Head of caudate nucleus (tissue), 42 donors: ENCODE results near the gene TRIM58.
A peak's percentile ranks its signal among the peaks of the same experiment; 100 is the strongest.

ENCODE experiments used
- DNase-seq, 42 donors: peaks; one replicate each; pipeline versions ENCODE4 v3.0.0 to v3.0.0-alpha.2; 2020 to 2021; ENCODE audit warnings: mixed read lengths in 7 of 42
- intact Hi-C: fragments of 100-400 bp; cut with DNase I; formaldehyde crosslinking; loops from one replicate; pipeline ENCODE4 v1.15.0; 2022

The TRIM58 gene, protein sequence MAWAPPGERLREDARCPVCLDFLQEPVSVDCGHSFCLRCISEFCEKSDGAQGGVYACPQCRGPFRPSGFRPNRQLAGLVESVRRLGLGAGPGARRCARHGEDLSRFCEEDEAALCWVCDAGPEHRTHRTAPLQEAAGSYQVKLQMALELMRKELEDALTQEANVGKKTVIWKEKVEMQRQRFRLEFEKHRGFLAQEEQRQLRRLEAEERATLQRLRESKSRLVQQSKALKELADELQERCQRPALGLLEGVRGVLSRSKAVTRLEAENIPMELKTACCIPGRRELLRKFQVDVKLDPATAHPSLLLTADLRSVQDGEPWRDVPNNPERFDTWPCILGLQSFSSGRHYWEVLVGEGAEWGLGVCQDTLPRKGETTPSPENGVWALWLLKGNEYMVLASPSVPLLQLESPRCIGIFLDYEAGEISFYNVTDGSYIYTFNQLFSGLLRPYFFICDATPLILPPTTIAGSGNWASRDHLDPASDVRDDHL

DNA sequence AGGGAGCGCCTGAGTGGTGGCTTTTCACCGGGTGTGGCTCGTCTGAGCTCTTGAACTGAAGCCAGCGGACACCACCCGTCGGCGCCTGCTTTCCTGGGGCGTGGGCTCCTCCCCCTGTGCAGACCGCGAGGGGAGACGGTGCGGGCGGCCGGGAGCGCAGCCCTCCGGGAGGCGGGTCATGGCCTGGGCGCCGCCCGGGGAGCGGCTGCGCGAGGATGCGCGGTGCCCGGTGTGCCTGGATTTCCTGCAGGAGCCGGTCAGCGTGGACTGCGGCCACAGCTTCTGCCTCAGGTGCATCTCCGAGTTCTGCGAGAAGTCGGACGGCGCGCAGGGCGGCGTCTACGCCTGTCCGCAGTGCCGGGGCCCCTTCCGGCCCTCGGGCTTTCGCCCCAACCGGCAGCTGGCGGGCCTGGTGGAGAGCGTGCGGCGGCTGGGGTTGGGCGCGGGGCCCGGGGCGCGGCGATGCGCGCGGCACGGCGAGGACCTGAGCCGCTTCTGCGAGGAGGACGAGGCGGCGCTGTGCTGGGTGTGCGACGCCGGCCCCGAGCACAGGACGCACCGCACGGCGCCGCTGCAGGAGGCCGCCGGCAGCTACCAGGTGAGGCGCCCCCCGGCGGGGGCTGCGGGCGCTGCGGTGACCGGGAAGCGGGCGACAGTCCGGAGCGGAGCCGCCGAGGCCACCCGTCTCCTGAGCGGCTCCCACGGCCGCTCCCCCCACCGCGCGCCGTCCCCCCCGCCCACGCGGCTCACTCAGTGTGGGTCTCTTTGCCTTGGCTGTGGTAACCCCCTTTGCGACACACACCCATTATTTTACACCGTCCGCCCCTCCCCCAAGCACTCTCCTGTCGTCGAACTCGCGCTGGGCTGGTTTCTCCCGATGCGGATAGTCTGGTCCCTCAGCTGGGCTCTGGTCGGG, at the start of gene TRIM58:
TRIM58 (plus strand) TSS at position 119 of the 916 bp plus-strand sequence; CDS start at position 179, 60 bp downstream.
- peak in 31 of 42 donors; percentile 5 to 68 (median 30) for DNase-seq
- intact Hi-C loops = no loop called here

DNA sequence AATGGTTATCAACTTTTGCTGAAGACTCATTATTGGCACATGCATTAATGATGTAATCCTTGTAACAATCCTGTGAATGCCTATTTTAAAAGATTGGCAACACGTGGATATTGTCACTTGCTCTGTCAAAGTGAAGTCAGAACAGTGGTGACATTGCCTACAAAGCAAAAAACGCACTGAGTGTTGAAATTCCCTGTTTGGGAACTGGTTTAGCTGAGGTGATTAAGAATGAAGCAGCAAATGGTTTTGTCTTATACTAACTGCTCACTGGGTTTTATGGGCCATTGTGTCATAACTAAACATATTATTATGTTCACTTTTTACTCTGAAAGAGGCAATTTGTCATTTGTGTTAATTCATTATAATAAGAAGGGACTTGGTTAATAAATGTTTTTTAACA, 44.4 kb upstream of the TRIM58 start:
- intact Hi-C loops = no loop called here
- no peak for DNase-seq

DNA sequence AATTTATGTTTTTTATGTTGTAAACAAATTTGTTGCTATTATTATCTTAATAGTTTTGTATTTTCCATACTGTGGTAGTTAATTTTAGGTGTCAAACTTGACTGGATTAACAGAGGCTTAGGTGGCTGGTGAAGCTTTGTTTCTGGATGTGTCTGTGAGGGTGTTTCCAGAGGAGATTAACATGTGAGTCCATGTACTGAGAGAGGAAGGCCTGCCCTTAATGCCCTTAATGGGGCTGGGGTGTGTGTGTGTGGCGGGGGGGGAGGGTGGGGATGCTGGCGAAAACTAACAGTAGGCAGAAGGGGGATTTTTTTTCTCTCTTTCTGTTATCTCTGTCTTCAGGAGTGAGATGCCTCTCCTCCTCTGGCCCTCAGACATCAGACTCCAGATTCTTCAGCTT, 34.9 kb upstream of the TRIM58 start:
- intact Hi-C loops = no loop called here
- no peak for DNase-seq

DNA sequence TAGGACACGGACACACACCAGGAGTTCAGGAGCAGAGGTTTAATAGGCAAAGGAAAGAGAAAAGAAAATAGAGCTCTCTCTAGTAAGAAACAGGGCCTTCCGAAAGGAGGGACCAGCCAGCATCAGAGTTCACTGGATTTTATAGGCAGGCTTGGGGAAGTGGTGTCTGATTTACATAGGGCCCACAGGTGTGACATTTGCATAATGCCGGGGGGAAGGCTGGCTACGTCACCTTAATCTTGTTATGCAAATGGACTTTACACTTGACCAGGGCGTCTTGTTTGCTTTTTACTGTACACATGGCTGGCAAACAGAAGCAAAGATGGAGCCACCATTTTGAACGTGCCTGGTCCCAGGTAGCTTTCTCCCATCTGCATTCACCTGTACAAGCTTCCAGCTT, 33.0 kb upstream of the TRIM58 start, which contains the start of gene OR14A16:
OR14A16 (minus strand) TSS at position 97 of the 400 bp plus-strand sequence. CDS start 8,390 bp downstream, outside the sequence.
- intact Hi-C loops = no loop called here
- no peak for DNase-seq

DNA sequence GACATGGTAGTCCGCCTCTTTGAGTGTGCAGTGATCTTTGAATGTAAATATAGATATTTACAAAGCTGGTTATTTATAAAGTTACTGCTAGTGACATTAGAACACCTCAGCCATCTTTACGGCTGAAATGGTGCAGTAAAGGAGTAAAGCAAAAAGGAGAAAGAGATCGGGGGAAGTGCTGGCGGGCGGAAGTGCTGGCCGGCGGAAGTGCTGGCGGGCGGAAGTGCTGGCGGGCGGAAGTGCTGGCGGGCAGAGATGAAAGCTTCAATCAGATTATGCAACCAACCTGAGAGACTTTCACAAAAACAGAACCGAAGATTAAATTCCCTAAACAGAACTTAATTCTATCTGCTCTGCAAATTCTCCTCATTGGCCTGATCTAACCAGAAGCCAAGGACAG, 31.6 kb upstream of the TRIM58 start:
- intact Hi-C loops = no loop called here
- DNase-seq = no peak

DNA sequence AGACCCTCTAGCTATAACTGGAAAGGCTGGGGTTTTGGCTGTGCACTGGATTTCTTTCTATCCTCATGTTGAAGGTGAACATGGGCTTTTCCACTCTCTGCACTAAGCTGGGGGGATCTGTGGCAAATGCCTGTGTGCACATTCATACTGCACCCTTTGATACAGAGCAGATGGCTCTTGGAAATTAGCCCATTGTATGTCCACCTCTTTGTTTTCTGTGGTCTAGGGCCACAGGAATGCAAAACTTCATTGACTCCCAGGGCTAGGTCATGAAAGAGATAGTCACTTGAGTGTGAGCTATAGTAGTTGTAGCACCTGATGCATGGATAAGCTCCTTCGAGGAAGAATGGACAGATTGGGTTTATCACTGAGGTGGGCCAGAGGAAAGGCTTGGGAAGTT, 27.3 kb upstream of the TRIM58 start:
- DNase-seq = no peak
- intact Hi-C loops = no loop called here

DNA sequence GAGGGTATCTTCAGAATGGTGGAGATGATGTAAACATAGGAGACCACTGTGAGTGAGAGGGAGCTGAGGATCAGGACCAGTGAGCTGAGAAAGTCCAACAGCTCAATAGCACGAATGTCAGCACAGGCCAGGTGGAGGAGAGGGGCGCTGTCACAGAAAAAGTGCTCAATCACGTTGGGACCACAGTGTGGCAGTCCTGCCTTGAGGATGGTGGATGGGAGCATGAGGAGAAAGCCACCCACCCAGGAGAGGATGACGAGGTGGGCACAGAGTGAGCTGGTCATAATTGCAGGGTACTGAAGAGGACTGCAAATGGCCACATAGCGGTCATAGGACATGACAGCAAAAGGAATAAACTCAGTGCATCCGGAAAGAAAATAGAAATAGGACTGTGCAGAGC, 23.4 kb upstream of the TRIM58 start:
- DNase-seq = no peak
- intact Hi-C loops = no loop called here

DNA sequence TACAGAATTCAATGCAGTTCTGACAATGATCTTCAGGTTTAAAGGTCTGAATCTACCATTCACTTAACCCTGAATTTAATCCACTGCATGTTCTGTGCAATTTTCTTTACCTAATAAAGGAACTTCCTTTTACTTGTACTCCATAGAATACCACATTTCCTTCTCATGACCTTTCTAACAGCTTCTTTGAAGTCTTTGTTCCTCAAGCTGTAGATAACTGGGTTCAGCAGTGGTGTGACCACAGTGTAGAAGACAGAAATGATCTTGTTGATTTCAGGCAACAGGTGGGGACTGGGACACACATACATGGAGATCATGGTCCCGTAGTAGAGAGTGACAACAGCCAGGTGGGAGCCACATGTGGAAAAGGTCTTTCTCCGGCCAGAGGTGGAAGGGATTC, 16.2 kb upstream of the TRIM58 start:
- intact Hi-C loops = no loop called here
- DNase-seq = no peak

DNA sequence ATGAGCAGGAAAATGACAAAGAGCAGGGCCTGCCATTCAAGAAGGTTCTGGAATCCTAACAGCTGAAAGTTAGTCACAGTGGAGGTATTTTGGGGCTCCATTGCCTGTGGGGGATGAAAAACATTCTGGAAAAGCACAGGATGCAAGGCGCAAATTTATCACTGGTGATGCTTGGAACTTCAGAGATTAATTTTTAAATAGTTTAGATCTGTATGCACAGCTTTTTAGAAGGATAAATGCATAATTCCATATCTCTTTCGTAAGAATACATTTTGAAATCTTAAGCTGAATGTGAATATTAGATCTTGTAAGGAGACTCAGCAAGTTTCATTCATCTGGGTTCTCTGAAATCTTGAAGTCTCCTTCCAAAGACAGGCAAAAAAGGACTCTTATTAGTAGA, 15.2 kb upstream of the TRIM58 start, which contains the start of gene OR11L1:
OR11L1 (minus strand) TSS at position 101 of the 400 bp plus-strand sequence; CDS start at position 101, 0 bp downstream.
- intact Hi-C loops = no loop called here
- DNase-seq = no peak

DNA sequence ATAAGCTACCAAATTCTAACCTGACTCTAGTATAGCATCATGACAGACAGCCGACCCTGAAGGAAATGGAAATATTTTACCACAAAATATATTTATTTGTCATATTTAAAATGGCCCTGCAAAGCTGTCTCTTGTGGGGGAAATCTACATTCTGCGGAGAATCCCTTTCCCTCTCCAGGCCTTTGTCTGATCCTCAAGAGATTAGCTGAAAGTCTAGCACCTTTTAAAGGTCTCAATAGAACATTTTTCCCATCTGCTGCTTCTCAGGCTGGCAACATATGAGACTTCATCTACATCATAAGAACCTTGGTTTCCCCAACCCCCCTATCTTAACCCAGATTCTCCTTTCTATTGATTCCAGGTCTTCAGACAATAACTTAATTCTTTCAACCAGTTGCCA, 13.6 kb upstream of the TRIM58 start:
- intact Hi-C loops = no loop called here
- DNase-seq = no peak

DNA sequence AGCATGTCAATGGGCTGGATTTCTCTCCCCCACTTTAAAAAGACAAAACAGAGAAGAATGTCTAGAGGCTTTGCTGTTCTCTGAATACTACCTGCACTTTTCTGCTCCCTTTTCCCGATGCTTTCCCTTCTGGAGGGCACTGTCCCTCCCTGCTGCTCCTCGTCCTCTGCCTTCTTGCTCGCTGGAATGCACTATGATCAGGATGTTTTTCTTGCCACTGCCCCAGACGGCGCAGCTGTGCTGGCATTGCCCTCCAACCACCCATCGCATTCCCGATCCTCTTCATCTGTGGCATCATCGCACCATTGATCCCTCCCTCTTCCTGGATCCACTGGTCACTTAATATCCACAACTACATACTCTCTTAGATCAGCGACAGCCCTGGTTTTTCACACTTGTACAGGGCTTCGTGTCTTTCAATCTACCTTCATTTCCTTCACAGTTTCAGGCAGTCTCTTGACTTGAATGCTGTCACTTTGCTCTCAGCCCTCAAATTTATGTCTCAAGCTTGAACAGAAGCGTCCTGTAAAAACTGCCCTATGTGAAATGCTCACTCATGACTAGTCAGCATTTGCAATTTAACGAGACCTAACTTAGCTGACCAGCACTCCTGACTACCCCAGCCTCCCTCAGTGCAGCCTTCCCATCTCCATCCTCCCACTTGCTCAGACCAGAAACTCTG, 11.8 kb upstream of the TRIM58 start:
- intact Hi-C loops = no loop called here
- DNase-seq = no peak

DNA sequence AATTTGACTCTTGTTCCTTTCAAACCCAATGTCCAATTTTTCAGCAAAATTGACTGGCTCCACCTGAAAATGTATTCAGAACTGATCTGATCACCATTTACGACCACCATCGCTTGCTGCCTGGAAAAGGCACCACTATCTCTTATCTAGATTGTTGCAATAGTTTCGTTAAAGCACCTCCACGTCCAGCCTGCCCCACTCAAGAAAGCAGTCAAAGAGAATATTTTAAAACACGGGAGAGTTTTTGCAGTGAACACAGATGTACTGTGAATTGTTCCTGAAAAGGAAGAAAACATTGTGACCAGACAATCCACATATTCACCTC, 11.3 kb upstream of the TRIM58 start:
- DNase-seq = no peak
- intact Hi-C loops = no loop called here

DNA sequence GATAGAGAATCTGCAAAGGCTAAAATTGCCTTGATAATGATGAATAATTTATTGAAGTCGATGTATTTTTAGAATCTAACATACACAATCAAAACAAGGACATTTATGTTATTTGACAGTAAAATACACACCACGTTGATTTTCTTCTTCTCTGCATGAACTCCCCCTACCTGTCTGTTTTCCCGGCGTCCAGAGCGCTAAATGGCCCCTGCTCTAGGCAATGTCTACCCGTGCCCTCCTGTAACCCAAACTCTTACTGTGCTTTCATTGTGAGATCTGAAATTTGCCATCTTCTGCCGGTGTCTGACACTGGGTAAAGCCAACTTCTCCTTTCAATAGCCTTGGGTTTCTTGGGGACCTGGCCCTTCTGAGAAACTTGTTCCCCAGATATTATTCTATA, 8.6 kb upstream of the TRIM58 start:
- DNase-seq = no peak
- intact Hi-C loops = no loop called here

DNA sequence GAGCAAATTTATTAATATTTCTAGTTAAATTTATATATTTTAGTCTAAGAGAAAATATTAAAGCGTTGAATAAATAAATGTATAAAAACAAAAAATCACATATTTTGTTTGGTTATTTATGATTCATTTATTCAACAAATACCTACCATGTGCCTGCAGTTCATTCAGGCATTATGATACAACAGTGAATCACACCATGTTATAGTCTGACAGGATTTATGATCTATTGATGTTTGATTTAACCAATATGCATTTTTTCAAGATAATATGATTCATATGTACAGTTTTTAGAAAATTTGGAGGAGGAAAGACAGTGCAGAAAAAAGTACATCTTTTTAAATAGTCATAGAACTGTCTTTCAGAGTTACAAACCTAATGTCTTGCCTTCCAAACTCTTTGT, 7.4 kb upstream of the TRIM58 start:
- DNase-seq = no peak
- intact Hi-C loops = no loop called here

DNA sequence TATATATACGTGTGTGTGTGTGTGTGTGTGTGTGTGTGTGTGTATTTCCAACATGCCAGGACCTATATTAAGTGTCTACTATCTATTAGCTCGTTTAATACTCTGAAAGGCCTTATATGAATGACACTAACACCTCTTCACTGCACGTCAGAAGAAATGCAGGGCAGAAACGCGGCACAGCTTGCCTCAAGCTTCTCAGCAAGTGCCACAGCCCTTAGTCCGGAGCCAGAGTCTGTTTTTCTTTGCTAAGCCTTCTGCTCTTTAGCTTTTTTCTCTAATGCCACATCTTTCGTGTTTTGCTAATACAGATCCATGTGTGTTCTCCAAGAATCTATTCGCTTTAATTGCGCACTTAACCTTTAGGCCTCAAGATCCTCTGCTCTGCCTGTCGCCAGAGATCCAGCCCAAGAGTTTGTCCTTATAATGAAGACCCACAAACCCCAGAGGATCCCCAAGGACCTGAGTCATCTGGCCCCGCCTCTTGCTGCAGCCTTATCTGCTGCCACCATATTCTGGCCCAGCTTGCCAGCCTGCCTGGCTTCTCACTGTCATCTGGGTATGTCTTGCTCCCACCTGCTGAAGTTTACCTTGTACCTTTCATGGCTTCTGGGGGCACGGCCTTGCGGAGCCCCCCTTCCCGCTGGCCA, 2.0 kb upstream of the TRIM58 start:
- DNase-seq = peak in 1 of 42 donors; percentile 28
- intact Hi-C loops = no loop called here

DNA sequence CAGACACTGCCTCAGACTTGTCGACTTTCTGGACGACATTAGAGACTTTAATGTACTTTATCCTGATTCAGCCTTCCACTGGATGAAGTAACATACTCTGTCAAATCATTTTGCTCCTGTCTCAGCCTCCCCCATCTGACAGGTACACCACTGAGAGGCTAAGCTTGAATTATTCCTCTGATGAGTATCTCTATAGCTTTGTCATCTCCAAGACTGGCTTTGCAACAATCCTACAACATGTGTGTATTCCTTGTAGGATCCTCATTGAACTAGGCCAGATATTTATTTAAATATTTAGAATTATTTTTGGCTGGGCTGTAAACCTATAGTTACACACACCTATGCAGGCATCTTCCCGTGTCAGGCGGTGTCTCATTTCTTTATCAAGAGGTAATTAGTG, 1.1 kb upstream of the TRIM58 start:
- peak in 1 of 42 donors; percentile 6 for DNase-seq
- intact Hi-C loops = no loop called here

DNA sequence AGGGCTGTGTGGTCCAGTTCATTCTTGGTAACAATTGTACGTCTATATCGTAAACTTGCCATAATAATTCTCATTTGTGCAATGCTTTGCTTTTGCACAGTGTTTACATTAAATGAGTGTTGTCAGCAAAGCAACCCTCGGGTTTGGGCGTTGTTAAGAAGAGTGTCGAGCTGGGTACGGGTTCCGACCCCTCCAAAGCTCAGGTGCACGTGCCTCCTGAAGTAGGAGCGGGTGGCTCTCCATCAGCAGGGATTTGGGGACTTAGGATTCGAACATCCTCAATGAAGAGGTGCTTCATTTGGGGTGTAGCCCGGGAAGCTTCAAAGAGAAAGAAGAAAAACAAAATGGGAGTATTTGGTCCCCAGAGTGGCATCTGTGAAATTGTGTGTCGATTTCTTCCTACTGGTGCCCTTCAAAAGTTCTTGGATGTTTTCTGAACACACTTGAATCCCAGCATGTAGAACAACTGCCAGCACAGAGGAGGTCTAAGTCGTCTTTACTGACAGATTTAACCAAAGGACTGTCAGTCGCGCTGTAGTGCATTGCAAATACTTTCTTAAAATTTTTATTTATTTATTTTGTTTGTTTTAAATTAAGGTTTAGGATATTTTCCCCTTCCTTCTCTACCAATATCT, 1.1 kb downstream of the TRIM58 start:
- DNase-seq = no peak
- intact Hi-C loops = no loop called here

DNA sequence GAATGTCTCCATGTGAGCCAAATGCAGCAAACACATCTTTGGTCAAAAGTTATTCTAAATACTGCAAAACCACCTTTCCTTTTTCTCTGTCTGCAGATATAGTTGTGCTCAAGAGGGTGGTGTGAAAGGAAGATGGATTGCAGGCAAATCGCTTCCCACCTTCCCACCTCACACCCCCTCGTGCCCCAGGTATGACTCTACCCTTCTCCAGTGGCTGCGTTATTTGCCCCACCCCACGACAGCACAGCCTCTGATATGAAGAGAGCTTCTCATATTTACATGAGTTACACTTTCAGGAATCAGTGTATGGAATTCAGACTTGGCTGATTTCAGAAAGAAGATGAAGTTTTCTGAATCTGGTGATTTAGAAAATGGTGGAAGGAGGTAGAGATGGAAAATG, 5.8 kb downstream of the TRIM58 start:
- peak in 31 of 42 donors; percentile 7 to 86 (median 41) for DNase-seq
- intact Hi-C loops = no loop called here

DNA sequence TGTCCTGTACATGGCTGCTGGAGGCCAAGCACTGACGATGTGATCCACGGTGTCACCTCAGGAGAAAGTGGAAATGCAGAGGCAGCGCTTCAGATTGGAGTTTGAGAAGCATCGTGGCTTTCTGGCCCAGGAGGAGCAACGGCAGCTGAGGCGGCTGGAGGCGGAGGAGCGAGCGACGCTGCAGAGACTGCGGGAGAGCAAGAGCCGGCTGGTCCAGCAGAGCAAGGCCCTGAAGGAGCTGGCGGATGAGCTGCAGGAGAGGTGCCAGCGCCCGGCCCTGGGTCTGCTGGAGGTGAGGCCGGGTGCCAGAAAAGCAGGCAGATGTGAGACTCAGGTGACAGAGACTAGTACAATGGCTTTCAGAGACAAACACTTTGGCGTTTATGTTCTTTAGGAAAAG, 7.7 kb downstream of the TRIM58 start:
- intact Hi-C loops = no loop called here
- no peak for DNase-seq
